Measurements from ENCODE around the gene PPP2R3C. TPM values are rescaled to one million over a fixed set of nuclear protein-coding genes. Genes with fewer than 3 reads are reported as not detected.

Gene PPP2R3C
- total and polyA plus RNA-seq, 7 donors: 22.9 to 67.0 (median 30.9) TPM

DNA sequence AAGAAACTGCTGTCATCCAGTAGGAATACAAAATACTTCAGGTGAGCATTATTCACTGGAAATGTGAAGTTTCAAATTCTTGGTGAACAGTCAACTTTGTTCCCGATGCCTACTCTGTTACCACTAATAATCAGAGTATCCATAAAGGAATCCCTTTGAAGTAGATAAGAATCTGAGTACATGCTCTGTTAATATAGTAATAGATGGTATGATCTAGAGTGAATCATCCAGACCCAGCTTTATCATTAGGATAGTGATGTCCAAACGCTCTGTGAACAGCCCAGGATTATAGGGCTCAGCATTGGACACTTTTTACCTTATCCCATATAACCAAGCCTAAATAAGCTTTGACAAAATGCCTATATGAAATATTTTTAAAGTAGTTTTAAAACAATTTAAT is 33.3 kb downstream of the PPP2R3C start:
- DNase-seq (no peak), ATAC-seq (no peak)
- 84 to 99% (median 93%) methylated on average over 2 of the region's 2 CpGs for WGBS, 3 donors
- intact Hi-C loops (cut with DNase I): loop anchor here in 1 of 2 donors (10.0 kb wide), 1 partner anchor 64 kb away; no protein-coding TSS in a partner anchor
- TF ChIP-seq, protein P1, sequence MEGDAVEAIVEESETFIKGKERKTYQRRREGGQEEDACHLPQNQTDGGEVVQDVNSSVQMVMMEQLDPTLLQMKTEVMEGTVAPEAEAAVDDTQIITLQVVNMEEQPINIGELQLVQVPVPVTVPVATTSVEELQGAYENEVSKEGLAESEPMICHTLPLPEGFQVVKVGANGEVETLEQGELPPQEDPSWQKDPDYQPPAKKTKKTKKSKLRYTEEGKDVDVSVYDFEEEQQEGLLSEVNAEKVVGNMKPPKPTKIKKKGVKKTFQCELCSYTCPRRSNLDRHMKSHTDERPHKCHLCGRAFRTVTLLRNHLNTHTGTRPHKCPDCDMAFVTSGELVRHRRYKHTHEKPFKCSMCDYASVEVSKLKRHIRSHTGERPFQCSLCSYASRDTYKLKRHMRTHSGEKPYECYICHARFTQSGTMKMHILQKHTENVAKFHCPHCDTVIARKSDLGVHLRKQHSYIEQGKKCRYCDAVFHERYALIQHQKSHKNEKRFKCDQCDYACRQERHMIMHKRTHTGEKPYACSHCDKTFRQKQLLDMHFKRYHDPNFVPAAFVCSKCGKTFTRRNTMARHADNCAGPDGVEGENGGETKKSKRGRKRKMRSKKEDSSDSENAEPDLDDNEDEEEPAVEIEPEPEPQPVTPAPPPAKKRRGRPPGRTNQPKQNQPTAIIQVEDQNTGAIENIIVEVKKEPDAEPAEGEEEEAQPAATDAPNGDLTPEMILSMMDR (IDR thresholded peaks at IDR 0.05): no peak
- Histone ChIP-seq H3K9me3 (no peaks in the 10 kb centered on the region), H3K4me1 (no peaks in the 10 kb centered on the region), H3K36me3 (ENCODE audit: insufficient read depth in 1 of 2, low read depth in 1 of 2) (peaks cover 0 to 98% of the 10 kb centered on the region in 2 donors), H3K4me3 (no peak overlapping the region), H3K27ac (no peak overlapping the region), H3K27me3 (ENCODE audit: insufficient read depth in 3 of 3, low read length in 2 of 3) (no peaks in the 10 kb centered on the region)

DNA sequence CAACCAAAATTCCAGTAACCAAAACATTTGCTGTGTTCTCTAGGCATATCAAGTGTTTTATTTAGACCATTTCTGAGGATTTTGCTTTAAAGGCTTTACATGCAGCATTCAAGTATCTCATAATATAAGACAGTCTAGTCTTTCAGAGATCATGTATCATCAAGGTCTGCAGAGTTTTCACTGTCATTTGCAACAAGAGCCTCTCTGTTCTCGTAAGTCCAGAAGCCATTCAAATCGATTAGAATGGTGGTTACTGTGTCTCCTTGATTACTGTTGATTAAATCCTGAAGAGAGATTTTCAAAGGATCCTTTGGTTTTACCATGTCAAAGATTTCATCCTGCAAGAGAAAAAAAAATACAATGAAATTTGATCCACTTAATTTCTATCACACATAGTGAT is 36.3 kb downstream of the PPP2R3C start:
- DNase-seq (no peak), ATAC-seq (no peak)
- intact Hi-C loops (cut with DNase I): loop anchor here in 1 of 2 donors (10.0 kb wide), 1 partner anchor 61 kb away; no protein-coding TSS in a partner anchor
- WGBS, 3 donors: 54 to 67% (median 57%) methylated on average over 2 of the region's 2 CpGs
- no peaks in the 10 kb centered on the region for H3K9me3 ChIP-seq
- no peaks in the 10 kb centered on the region for H3K4me1 ChIP-seq
- H3K4me3 ChIP-seq: no peak overlapping the region
- TF ChIP-seq, protein P1 (IDR thresholded peaks at IDR 0.05): no peak
- no peak overlapping the region for H3K27ac ChIP-seq
- H3K36me3 ChIP-seq (ENCODE audit: insufficient read depth in 1 of 2, low read depth in 1 of 2): peaks cover 0 to 100% of the 10 kb centered on the region in 2 donors
- H3K27me3 ChIP-seq (ENCODE audit: insufficient read depth in 3 of 3, low read length in 2 of 3): no peaks in the 10 kb centered on the region

DNA sequence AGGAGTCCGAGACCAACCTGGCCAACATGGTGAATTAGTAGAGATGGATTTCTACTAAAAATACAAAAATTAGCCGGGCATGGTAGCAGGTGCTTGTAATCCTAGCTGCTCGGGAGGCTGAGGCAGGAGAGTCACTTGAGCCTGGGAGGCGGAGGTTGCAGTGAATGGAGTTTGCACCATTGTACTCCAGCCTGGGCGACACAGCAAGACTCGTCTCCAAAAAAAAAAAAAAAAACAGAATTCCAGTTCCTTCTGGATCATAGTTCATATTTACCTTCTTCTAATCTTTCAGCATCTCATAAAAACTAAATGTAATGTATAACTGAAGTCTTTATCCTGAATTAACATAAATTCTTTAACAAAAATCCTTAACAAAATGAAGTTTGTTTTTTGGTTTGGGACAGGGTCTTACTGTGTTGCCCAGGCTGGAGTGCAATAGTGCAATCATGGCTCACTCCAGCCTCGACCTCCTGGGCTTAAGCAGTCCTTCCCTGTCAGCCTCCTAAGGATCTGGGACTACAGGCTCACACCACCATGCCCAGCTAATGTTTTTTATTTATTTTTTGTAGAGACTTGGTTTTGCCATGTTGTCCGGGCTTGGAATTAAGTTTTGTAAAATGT is 38.1 kb downstream of the PPP2R3C start:
- WGBS, 3 donors: 84 to 93% (median 86%) methylated on average over 8 of the region's 8 CpGs
- intact Hi-C loops (cut with DNase I): loop anchor here in 1 of 2 donors (10.0 kb wide), 1 partner anchor 59 kb away; no protein-coding TSS in a partner anchor
- no peak overlapping the region for H3K4me3 ChIP-seq
- no peaks in the 10 kb centered on the region for H3K9me3 ChIP-seq
- no peaks in the 10 kb centered on the region for H3K4me1 ChIP-seq
- H3K36me3 ChIP-seq (ENCODE audit: insufficient read depth in 1 of 2, low read depth in 1 of 2): peaks cover 5 to 100% of the 10 kb centered on the region in 2 donors
- ATAC-seq: no peak
- DNase-seq: no peak
- TF ChIP-seq, protein P1 (IDR thresholded peaks at IDR 0.05): no peak
- H3K27me3 ChIP-seq (ENCODE audit: insufficient read depth in 3 of 3, low read length in 2 of 3): no peaks in the 10 kb centered on the region
- H3K27ac ChIP-seq: no peak overlapping the region

DNA sequence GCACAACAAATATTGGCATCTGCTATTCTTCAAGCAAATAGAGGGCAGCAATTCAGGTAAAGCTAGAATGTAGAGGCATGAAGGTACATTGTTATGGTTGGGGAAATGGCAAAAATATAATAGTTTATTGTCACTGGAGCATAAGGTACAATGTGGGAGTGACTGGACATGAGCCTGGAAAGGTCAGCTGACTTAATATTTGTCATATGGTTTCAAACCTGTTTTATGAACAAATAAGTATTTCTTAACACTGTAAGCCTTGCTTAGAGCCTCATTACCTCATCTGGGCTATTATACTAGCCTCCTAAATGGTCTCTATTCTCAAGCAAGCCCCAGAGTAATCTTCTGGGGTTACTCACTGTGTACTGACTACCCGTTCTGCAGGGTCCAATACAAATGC is 42.0 kb downstream of the PPP2R3C start:
- WGBS, 3 donors: 83 to 92% (median 85%) methylated on average over 1 of the region's 1 CpG
- H3K4me3 ChIP-seq: no peak overlapping the region
- ATAC-seq: no peak
- no peaks in the 10 kb centered on the region for H3K27me3 ChIP-seq (ENCODE audit: insufficient read depth in 3 of 3, low read length in 2 of 3)
- DNase-seq: no peak
- no peaks in the 10 kb centered on the region for H3K9me3 ChIP-seq
- TF ChIP-seq, protein P1 (IDR thresholded peaks at IDR 0.05): no peak
- H3K27ac ChIP-seq: no peak overlapping the region
- no peaks in the 10 kb centered on the region for H3K4me1 ChIP-seq
- intact Hi-C loops (cut with DNase I): loop anchor here in 1 of 2 donors (10.0 kb wide), 1 partner anchor 55 kb away; no protein-coding TSS in a partner anchor
- peaks cover 5 to 84% of the 10 kb centered on the region in 2 donors for H3K36me3 ChIP-seq (ENCODE audit: insufficient read depth in 1 of 2, low read depth in 1 of 2)

Data from psoas muscle (tissue), 8 donors.